Activated CD8-positive, alpha-beta memory T cell treated with anti-CD3 and anti-CD28 coated beads for 24 hours (primary cell): Measurements from ENCODE around the gene MCM9.
"Not testable (repeated sequence)": the region's sequence is repeated elsewhere in the genome, so short reads cannot be mapped to it uniquely, and the experiment has no call there.

Experiments used
- DNase-seq: peaks from one replicate; pipeline ENCODE4 v3.0.0-alpha.2; 2020

The MCM9 gene

DNA sequence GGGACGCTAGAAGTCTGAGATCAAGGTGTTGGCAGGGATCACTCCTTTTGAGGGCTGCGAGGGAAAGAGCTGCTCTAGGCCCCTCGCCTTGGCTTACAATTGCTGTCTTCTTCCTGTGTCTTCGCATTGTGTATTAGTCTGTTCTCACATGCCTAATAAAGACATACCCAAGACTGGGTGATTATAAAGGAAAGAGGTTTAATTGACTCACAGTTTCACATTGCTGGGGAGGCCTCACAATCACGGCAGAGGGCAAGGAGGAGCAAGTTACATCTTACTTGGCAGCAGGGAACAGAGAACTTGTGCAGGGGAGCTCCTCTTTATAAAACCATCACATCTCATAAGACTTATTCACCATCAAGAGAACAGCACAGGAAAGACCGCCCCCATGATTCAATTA is 143.5 kb downstream of the MCM9 start:
- no peak for DNase-seq

DNA sequence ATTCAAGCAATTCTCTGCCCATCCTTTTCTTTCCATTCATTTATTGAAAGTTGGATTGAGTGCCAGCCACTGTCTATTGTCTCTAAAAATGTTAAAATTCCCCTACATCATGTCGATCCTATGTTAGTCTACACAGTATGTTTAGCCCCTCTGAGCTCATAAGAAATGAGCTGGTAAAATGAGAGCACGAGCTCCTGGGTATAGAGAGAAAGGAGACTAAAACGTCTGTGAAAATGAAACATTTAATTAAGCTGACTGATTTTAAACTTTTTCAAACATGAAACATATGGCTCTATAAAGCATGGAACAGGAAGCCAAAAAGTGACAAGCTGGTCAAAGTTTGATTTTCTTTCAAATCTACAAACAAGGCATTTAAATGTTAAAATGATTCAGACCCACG is 145.0 kb downstream of the MCM9 start:
- no peak for DNase-seq

DNA sequence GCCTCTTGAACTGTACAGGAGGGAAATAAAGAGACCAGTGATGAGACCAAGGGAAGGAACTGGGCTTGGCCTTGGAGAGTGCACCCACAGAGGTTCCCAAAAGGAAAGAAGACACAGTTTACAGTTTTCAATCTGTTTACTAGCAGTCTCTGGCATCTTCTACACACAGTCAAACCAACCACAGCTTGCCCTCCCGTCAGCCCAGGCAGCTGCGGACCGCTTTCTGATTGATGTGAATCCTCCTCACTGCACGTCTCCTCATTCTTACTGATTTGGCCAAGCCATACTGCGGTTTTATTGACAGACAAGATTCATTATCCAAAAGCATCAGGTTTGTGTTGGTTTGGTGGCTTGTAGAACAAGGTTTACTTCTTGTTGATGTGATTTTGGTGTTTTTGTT is 145.5 kb downstream of the MCM9 start:
- no peak for DNase-seq

DNA sequence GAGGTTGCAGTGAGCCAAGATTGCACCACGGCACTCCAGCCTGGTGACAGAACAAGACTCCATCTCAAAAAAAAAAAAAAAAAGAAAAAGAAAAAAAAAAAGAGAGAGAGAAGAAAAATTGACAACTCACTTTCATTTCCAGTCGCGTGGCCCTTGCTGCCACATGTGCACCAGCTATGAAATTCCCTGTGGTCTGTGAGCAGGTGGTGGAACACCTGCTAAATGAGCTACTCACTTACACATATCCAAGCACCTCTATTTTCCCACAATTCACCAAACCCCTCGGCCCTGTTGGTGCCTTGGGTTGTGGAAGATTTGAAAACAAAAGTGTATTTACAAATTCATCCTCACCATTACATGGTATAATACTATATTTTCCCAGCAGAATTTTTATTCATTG is 146.3 kb downstream of the MCM9 start:
- no peak for DNase-seq

DNA sequence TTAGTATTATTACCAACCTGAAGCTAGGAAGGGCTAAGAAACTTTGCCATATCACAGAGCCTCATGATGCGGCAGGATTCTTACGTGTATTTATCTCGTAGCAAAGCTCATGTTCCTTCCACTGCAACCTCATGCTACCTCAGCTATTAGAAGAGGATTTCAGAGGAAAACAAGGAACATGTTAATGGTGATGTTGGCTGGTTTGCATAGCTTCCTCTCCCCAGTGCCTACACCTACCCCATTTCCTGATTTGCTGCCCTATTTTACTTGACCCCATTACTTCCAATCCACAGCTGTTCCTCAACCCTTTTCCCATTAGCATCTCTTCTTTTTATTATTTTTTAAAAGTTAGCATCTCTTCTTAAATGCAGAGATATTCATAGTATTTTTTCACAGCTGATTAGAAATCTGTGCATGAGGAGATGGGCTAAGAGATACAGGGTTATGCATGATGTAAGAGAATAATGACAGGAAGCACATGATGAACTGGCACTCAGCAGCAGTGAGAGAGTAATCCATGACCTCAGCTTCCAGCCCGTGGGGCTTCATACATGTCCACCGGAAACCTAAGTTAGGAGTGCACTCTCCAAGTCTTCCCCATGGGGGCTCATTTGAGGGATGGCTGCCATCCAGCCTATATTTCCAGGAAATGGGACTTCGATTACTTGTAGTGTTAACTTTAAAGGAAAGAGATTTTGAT is 147.1 kb downstream of the MCM9 start:
- DNase-seq, result no peak

DNA sequence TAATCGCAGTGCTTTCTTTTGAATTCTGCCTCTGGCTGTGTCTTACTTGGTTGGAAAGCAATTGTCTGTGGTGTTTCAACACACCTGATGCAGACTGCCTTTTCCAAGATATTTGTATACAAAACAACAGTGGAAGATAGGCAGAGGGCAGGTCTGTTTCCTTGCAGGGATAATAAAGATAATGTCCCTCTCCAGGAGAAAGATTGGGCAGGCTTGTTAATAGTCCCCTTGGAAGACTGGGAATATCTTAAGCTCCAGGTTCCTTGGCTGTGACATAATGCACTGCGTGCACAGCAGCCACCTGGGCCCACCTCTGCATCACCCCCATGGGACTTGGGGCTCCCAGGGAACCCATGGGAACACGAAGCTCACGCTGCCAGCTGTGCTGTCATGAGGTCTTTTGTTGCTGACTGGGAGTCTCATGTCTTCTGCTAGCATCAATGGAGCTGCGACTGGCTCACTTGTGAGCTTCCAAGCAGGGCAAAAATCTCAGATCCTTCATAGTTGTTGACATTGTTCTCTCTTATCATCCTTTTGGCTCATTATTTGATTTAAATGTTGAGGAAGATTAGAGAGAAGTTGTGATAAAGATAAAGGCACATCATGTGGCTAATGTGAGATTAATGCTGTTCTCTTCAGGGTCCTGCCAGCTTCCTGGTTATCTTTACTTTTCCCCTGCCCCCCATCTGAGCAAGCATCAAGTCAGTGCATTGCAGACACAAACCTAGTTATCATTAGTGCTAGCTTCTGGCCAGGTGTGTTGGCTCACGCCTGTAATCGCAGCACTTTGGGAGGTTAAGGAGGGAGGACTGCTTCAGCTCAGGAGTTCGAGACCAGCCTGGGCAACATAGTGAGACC is 148.1 kb downstream of the MCM9 start:
- DNase-seq, result no peak

DNA sequence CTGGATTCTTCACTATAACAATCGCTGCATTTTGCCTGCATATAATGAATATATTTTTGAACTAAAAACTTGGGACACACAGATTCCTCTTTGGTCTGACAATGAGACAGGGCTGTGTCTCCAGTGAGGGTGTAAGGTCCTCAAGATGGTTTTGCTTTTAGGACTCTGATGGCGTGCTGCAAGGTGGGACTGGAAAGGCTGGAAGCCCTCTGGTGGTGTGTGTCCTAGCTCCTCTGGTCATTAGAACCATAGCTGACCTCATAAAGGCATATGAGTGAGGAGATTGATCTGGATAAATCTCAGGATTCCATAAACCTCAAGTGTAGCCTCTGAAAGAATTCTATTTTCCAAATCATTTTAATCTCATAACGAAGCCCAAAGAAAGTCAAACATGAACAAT is 149.4 kb downstream of the MCM9 start:
- no peak for DNase-seq

DNA sequence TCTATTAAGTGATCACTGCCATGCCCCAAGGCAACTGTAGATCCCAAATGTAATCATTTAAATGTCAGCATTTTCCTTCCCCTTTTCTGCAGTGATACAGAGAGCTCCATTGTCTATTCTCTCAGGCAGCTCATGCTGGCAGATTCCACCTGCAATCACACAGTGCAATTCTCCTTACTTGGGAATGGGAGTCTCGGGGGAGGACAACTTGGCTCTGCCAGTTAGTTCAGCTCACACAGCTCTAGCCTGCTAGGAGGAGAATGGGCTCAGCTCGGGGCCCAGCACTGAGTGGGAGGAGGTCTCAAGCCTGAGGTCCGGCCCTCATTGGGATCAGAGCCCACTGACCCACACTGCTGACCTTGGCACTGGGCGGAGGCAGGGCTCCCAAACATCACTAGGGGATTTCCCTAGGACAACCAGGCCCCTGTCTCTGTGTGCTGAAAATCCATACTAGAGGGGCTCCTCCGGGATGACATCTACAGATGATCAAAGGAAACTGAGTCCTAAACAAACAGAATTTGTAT is 150.3 kb downstream of the MCM9 start:
- DNase-seq, result no peak

DNA sequence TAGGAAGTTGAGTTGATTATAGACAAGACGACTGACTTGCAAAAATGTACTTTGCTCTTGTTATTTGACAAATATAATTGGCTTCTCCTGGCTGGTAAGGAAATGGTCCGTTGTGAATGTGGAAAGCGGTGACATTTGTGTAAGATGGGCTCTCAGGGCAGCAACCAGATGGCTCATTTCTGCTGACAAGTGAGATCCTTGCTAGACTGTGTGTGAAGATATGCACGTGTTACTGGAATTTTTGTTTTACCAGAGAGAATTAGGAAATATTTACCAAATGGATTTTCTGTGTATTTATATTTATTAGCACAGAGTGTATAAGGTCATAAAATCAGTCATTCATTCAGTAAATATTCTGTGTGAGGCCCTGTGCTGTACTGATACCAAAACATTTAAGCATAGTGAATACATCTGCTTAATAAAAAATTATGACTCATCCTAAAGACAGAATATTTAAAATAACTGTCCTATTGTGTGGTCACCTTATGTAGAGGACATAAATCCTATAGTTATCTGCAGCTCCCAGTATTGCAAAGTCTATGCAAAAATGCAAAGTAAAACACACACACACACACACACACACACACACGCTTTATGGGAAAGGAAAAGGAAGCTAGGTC is 150.9 kb downstream of the MCM9 start:
- no peak for DNase-seq

DNA sequence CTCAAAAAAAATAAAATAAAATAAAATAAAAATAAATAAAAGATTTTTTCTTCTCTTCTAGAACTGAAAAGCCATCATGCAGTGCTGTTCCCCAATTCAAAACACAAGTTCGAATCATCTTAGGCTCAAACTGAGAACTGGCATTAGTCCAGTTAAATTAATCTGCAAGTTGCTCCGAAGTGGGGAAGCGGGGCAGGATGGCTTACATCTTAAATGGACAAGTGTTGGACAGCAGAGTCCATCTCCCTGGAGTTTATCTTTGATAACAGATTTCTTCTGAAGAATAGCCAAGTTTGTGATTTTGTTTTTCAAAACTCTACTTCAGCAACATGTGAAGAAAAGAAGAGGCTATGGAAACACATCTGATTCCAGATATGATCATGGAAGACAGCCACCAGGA is 152.3 kb downstream of the MCM9 start:
- DNase-seq, result no peak

DNA sequence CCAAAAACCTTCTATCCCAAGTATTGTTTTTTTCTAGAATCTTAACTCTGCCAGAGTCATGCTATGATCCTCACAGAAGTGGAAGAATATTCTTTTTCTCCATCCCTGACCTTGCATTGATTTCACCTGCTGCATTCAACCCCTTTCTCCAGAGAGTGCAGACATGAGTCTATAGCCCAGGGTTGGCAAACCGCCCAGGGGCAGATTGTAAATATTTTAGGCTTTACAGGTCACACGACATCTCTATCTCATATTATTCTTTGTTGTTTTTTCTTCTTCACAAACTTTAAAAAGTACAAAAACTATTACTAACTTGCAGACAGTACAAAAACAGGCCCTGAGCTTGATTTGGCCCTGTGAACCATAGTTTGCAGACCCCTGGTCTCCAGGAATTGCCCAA is 153.1 kb downstream of the MCM9 start:
- no peak for DNase-seq

DNA sequence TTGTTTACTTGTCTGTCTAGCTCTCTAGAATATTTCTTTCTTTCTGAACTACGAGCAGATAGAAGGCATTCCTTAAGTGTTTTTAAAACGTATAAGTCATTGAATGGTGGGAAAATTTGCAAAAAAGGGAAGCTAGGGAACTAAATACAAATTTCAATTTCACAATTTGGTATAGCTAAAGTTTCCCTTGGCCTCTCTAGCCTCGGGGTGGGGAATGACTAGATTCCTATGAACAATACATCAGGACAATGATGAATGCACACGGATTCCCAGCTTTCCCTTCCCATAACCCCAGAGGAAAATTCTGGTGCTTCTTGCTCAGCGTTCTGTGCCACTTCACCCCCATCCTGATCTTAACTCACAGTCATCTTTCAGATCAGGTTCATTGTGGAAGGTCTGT is 154.3 kb downstream of the MCM9 start:
- DNase-seq, result no peak

DNA sequence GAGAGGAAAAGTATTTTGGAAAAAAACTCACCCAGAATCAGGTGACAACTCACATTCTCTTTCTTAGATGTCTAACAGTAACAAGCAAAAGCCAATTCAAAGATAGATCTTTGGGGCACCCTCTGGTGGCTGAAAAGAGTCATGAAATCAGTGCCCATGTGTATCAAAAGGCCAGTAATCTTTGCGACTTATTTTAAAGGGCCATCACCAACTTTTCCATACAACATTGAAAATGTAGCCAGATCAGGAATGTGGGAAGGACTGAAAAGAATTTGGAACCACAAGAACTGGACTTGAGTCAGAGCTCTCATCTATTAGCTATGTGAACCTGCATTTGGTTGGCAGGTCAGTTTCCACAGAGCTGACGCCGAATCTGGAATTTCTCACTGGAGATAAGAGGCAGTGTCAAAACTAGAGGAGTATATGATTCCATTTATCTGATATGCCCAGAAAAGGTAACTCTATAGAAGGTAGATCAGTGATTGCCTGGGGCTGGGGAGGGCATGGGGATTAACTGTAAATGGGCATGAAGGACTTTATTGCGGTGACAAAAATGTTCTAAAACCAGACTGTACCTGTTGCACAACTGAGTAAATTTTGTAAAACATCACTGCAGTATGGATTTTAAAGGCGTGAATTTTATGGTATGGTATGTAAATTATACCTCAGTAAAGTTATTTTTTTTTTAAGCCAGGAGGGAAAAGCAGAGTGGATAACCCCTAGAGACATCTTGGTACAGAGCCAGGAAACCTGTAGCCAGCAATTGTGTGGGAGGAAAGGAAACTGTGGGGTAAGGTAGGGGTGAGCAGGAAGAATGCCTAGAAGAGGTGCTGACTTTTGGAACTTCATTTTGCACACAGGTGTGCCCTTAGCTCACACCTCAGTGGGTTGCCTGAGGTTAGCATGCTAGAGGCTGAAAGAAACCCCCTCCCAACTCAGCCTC is 158.1 kb downstream of the MCM9 start:
- peak; percentile 73 for DNase-seq

DNA sequence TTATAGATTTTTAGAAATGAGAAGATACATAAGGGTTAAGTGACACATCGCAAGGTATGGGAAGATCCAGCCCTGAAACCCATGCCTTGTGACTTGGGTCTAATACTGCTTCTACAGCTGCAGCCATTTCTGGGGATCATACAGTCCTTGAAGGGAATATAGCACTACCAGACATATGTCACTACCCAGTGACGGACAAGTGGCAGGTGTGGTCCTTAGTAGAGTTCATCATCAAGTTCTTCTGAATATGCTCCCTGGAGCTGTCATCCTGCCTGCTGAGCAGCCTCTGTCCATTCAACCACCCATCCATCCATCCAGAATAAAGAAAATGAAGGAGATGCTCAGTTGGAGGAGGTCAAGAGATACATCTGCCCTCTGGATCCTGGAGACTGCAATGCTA is 159.6 kb downstream of the MCM9 start:
- no peak for DNase-seq

DNA sequence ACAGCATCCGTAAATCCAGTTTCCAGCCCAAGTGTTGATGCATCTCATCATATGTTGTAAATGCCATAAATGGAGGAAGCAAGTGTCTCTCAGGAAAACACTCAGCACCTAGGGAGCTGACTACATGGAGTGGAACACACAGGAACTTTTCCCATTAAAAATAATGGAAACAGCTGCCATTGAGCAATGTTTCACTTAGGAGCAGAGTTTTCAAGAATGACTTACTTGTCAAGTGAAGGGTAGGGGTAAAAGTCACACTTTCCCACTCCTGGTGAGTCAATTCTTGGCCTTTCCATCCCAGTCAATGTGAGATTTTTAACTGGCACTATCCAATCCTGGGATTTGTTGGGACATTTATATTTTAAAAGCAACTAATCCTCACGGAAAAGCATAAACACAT is 160.4 kb downstream of the MCM9 start:
- DNase-seq, result no peak

DNA sequence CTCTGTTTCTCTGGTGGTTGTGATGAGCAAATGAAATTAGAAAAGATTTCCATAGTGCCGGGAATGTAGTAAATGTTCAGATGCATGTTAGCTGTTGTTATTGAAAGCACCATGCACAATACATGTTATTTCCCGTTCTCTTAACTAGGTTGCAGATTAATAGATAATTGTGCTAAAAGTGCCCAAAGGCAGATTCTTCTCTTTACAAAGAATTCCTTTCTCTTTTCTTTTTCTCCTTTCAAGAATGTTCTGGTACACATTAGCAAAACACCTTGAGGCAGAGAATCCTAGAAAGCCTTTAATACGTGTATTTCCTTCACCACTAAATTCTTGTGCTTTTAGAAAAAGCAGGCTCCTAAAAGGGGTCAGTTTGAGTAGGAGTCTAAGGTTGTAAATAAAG is 162.1 kb downstream of the MCM9 start:
- DNase-seq, result no peak

DNA sequence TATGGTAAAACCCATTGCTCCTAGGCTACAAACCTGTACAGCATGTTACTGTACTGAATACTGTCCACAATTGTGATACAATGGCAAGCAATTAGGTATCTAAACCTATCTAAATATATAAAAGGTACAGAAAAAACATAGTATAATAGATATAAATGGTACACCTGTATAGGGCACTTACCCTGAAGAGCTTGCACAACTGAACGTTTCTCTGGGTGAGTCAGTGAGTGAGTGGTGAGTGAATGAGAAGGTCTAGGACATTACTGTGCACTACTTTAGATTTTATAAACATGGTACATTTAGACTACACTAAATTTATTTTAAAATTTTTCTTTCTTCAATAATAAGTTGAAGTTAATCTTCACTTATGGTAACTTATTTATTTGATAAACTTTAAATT is 163.7 kb downstream of the MCM9 start:
- no peak for DNase-seq

DNA sequence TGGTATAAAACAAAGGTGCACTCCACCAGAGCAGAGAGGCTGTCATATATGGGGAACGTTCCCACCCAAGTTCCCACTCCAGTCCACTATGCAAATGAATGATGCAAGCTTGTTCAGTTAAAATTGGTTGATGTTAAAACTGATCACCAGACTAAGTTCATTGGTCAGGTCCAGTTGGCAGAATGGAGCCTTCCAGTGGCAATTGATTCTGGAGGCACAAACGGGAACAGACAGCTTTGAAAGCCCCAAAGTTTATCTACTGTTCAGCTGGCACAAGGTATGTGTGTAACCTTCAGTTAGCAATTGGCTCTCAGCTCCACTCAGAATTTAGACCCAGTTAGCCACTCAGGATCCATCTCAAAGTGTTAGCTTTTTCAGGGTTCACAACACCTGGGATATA is 164.1 kb downstream of the MCM9 start:
- DNase-seq, result no peak

DNA sequence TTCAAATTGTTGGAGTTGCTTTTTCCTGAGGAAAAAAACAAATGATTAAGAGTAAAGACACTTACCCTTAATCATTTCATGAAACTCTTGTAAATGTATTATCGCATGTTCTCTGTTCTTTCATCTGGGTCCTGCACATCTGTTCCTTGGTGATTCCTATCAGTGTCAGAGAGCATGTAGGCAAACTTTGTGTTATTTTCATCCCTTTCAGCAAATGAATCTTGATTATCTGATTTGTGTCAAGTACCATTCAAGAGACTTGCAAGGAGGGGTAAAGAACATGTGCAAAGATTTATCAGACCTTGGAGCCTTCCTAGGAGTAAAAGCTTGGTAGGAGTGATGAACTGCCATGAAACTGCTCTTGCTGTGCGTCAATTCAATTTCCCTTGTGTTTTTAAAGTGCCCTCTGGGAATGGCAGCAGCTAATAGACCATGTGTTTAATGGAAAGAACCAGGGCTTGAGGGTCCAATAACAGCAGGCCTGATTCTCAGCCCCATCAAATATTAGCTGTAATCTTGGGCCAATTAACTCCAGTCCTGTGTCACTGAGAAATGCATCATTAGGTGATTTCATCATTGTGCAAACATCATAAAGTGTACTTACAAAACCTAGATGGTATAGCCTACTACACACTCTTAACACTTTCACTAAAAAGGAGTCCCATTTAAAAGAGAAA is 164.7 kb downstream of the MCM9 start:
- DNase-seq, result no peak

DNA sequence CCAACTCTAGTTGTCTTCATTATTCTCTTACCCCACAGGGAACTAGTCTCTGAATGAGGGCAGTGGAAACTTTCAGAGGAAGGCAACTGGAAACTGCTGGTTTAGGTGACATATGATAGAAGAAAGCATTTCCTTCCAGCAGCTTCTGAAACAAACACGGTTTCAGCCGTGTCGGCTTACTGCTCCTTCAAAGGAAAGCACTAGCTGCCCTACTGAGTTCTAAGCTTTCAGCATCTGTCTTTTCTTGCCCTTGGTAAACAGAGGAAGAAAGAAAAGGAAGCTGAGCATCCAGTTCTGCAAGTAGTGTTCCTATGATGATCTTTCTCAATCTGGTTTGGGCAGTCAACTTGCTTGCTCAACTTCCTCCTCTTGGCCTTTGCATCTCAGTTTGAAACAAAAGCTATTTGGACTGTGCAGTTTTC is 166.0 kb downstream of the MCM9 start:
- no peak for DNase-seq

DNA sequence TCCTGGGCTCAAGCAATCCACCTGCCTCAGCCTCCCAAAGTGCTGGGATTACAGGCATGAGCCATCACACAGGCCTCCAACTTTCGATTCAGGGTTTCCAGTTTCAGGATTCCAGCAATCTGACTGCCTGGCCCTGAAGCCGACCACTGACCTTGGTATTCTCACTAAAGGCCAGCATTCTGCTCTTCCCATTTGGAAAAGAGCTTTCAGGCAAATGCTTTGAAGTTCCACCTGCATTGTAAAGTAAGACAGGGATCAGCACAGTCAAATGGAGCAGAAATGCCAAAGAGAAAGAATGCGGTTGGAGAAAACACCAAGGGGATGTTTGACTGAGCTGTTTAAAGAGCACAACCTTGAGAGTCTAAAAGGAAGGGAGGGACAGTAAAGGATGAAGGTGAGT is 166.5 kb downstream of the MCM9 start:
- no peak for DNase-seq

DNA sequence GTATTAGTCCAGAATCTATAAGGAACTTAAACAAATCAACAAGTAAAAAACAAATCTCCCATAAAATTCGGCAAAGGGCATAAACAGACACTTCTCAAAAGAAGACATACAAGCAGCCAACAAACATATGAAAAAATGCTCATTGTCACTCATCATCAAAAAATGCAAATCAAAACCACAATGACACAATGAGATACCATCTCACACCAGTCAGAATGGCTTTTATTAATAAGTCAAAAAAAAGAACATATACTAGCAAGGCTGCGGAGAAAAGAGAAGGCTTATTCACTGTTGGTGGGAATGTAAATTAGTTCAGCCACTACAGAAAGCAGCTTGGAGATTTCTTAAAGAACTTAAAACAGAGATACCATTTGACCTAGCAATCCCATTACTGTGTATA is 169.6 kb downstream of the MCM9 start:
- DNase-seq, result not testable (repeated sequence)
